HEK293 (cell line): ENCODE data around the gene PRM1.
A peak's percentile ranks its signal among the peaks of the same experiment; 100 is the strongest.

Source experiments
- CTCF ChIA-PET: fragments of 350-600 bp; formaldehyde crosslinking; extraction: SDS; loops from one replicate; lab custom pipeline; 2021; ENCODE audit warnings: antibody characterized with exemption; lab: Yijun Ruan, JAX
- POLR2A ChIA-PET: fragments of 300-600 bp; formaldehyde crosslinking; extraction: SDS; loops from one replicate; lab custom pipeline; 2020; ENCODE audit warnings: antibody characterized with exemption, inconsistent platforms; lab: Yijun Ruan, JAX
- H3K27ac ChIP-seq: fragments of 200-500 bp; sonication (Bioruptor generic); 2 replicates; pipeline ENCODE4 v1.5.1; 2014; ENCODE audit warnings: low read depth, low read length, control low read depth, inconsistent platforms; ENCODE audit errors: extremely low read depth
- H3K36me3 ChIP-seq, 2 experiments: fragments of 200-500 bp in 1 of 2; sonication (Bioruptor generic) in 1 of 2; 1 replicate in 1 of 2; 2 replicates in 1 of 2; pipeline ENCODE4 v1.5.1; 2014 to 2017; ENCODE audit warnings: inconsistent platforms in 2 of 2, low read length in 2 of 2; ENCODE audit not compliant: control insufficient read depth in 2 of 2, insufficient read depth in 1 of 2
- H3K4me1 ChIP-seq: fragments of 200-500 bp; sonication (Bioruptor generic); 2 replicates; pipeline ENCODE4 v1.5.1; 2014; ENCODE audit warnings: mild to moderate bottlenecking, low read length, inconsistent platforms; ENCODE audit not compliant: control insufficient read depth, insufficient read depth
- H3K4me3 ChIP-seq: 2 replicates; pipeline ENCODE4 v1.5.1; 2011; ENCODE audit warnings: low read depth, mild to moderate bottlenecking, control low read depth, low read length, moderate library complexity
- H3K9me3 ChIP-seq: fragments of 200-500 bp; sonication (Bioruptor generic); 2 replicates; pipeline ENCODE4 v1.5.1; 2014; ENCODE audit warnings: low read depth, low read length, inconsistent platforms; ENCODE audit not compliant: control insufficient read depth, insufficient read depth
- AEBP2 ChIP-seq: fragments of 450-650 bp; formaldehyde crosslinking; IDR thresholded peaks from 2 replicates; pipeline ENCODE4 v1.5.1; 2016; ENCODE audit warnings: missing biosample characterization, missing genetic modification characterization, borderline replicate concordance
- BCL6B ChIP-seq: fragments of 450-650 bp; formaldehyde crosslinking; IDR thresholded peaks from 2 replicates; pipeline ENCODE4 v1.5.1; 2017; ENCODE audit warnings: missing biosample characterization, missing genetic modification characterization
- CTCF ChIP-seq: fragments of 450-650 bp; formaldehyde crosslinking; IDR thresholded peaks from 2 replicates; pipeline ENCODE4 v1.5.1; 2016; ENCODE audit warnings: missing biosample characterization, missing genetic modification characterization
- KLF8 ChIP-seq: fragments of 450-650 bp; formaldehyde crosslinking; IDR thresholded peaks from 2 replicates; pipeline ENCODE4 v1.5.1; 2016; ENCODE audit warnings: missing biosample characterization, missing genetic modification characterization
- OSR2 ChIP-seq: fragments of 450-650 bp; formaldehyde crosslinking; IDR thresholded peaks from 2 replicates; pipeline ENCODE4 v1.5.1; 2016; ENCODE audit warnings: missing biosample characterization, missing genetic modification characterization
- OVOL3 ChIP-seq: fragments of 450-650 bp; formaldehyde crosslinking; IDR thresholded peaks from 2 replicates; pipeline ENCODE4 v1.5.1; 2016; ENCODE audit warnings: missing biosample characterization, missing genetic modification characterization
- ZBTB1 ChIP-seq: fragments of 450-650 bp; formaldehyde crosslinking; IDR thresholded peaks from 2 replicates; pipeline ENCODE4 v1.5.1; 2016; ENCODE audit warnings: missing biosample characterization, missing genetic modification characterization
- ZBTB49 ChIP-seq: fragments of 450-650 bp; formaldehyde crosslinking; IDR thresholded peaks from 2 replicates; pipeline ENCODE4 v1.5.1; 2016; ENCODE audit warnings: missing biosample characterization, missing genetic modification characterization, low read depth
- ZIC2 ChIP-seq: fragments of 450-650 bp; formaldehyde crosslinking; IDR thresholded peaks from 2 replicates; pipeline ENCODE4 v1.5.1; 2016; ENCODE audit warnings: missing biosample characterization, missing genetic modification characterization
- ZNF169 ChIP-seq: fragments of 450-650 bp; formaldehyde crosslinking; IDR thresholded peaks from 2 replicates; pipeline ENCODE4 v1.5.1; 2016; ENCODE audit warnings: missing biosample characterization, missing genetic modification characterization
- ZNF221 ChIP-seq: fragments of 450-650 bp; formaldehyde crosslinking; IDR thresholded peaks from 2 replicates; pipeline ENCODE4 v1.5.1; 2017; ENCODE audit warnings: missing biosample characterization, missing genetic modification characterization, borderline replicate concordance
- ZNF223 ChIP-seq: fragments of 450-650 bp; formaldehyde crosslinking; IDR thresholded peaks from 2 replicates; pipeline ENCODE4 v1.5.1; 2016; ENCODE audit warnings: missing biosample characterization, missing genetic modification characterization
- ZNF391 ChIP-seq: fragments of 450-650 bp; formaldehyde crosslinking; IDR thresholded peaks from 2 replicates; pipeline ENCODE4 v1.5.1; 2016; ENCODE audit warnings: low read depth, missing biosample characterization, missing genetic modification characterization, borderline replicate concordance
- ZNF426 ChIP-seq: fragments of 450-650 bp; formaldehyde crosslinking; IDR thresholded peaks from 2 replicates; pipeline ENCODE4 v1.5.1; 2017; ENCODE audit warnings: missing biosample characterization, missing genetic modification characterization, mild to moderate bottlenecking, inconsistent platforms, moderate library complexity
- ZNF449 ChIP-seq: fragments of 450-650 bp; formaldehyde crosslinking; IDR thresholded peaks from 2 replicates; pipeline ENCODE4 v1.5.1; 2017; ENCODE audit warnings: missing biosample characterization, mild to moderate bottlenecking, missing genetic modification characterization, moderate library complexity
- ZNF529 ChIP-seq: fragments of 450-650 bp; formaldehyde crosslinking; IDR thresholded peaks from 2 replicates; pipeline ENCODE4 v1.5.1; 2017; ENCODE audit warnings: missing genetic modification characterization, missing biosample characterization; ENCODE audit not compliant: insufficient replicate concordance
- ZNF549 ChIP-seq: fragments of 450-650 bp; IDR thresholded peaks from 2 replicates; pipeline ENCODE4 v1.5.1; 2018; ENCODE audit warnings: missing biosample characterization, missing genetic modification characterization, mild to moderate bottlenecking, inconsistent platforms, moderate library complexity
- ZNF585B ChIP-seq: fragments of 450-650 bp; formaldehyde crosslinking; IDR thresholded peaks from 2 replicates; pipeline ENCODE4 v1.5.1; 2016; ENCODE audit warnings: missing biosample characterization, missing genetic modification characterization
- ZNF596 ChIP-seq: fragments of 450-650 bp; IDR thresholded peaks from 2 replicates; pipeline ENCODE4 v1.5.0; 2018; ENCODE audit warnings: missing biosample characterization, mild to moderate bottlenecking, missing genetic modification characterization, moderate library complexity
- ZNF610 ChIP-seq: fragments of 450-650 bp; formaldehyde crosslinking; IDR thresholded peaks from 2 replicates; pipeline ENCODE4 v1.5.1; 2016; ENCODE audit warnings: missing biosample characterization, missing genetic modification characterization, borderline replicate concordance
- ZNF623 ChIP-seq: fragments of 450-650 bp; formaldehyde crosslinking; IDR thresholded peaks from 2 replicates; pipeline ENCODE4 v1.5.1; 2016; ENCODE audit warnings: missing biosample characterization, missing genetic modification characterization

The PRM1 gene

GRCh38 chr16:11322823-11323222, 41.7 kb upstream of the PRM1 start (continued):
- no peak for TF ChIP-seq OVOL3 (tag by site-specific recombination)
- no peak for TF ChIP-seq ZBTB1 (tag by site-specific recombination)
- TF ChIP-seq, all 188 proteins: peak for 0

- Histone ChIP-seq H3K36me3 (no peaks in the 10 kb centered on the region), H3K4me1 (no peaks in the 10 kb centered on the region), H3K27ac (no peak overlapping the region), H3K9me3 (no peaks in the 10 kb centered on the region), H3K4me3 (no peak overlapping the region)
- POLR2A ChIA-PET: no interaction called here
- TF ChIP-seq ZNF596 (tag by site-specific recombination) (no peak), ZNF449 (no peak), ZNF529 (tag by site-specific recombination) (no peak), ZBTB49 (tag by site-specific recombination) (no peak), ZNF623 (tag by site-specific recombination) (no peak), ZNF223 (tag by site-specific recombination) (no peak)
- CTCF ChIA-PET: no interaction called here
Measured at GRCh38 chr16:11321662-11322061, 40.5 kb upstream of the PRM1 start.

- H3K9me3 ChIP-seq: no peaks in the 10 kb centered on the region
- H3K36me3 ChIP-seq: no peaks in the 10 kb centered on the region
- CTCF ChIA-PET: interaction anchor here (1.0 kb wide), 1 partner anchor 356 kb away, joined by 3 read pairs; no protein-coding TSS in a partner anchor
- H3K27ac ChIP-seq: no peak overlapping the region
- TF ChIP-seq ZNF610 (tag by site-specific recombination) (peak; percentile 90), ZNF221 (tag by site-specific recombination) (no peak), ZIC2 (tag by site-specific recombination) (peak; percentile 46)
- H3K4me3 ChIP-seq: no peak overlapping the region
- POLR2A ChIA-PET: no interaction called here
- no peaks in the 10 kb centered on the region for H3K4me1 ChIP-seq
Measured at GRCh38 chr16:11320170-11320569, 39.0 kb upstream of the PRM1 start.

- H3K27ac ChIP-seq: no peak overlapping the region
- ChIA-PET POLR2A (no interaction called here), CTCF (interaction anchor here (1.0 kb wide), 1 partner anchor 355 kb away, joined by 3 read pairs; no protein-coding TSS in a partner anchor)
- H3K4me3 ChIP-seq: no peak overlapping the region
- no peaks in the 10 kb centered on the region for H3K4me1 ChIP-seq
- no peaks in the 10 kb centered on the region for H3K9me3 ChIP-seq
- no peaks in the 10 kb centered on the region for H3K36me3 ChIP-seq
- TF ChIP-seq OSR2 (no peak), KLF8 (tag by site-specific recombination) (no peak), BCL6B (tag by site-specific recombination) (0 out of 2 replicates have a peak, but pooled peaks have one; percentile 17), ZNF549 (tag by site-specific recombination) (no peak), ZNF391 (tag by site-specific recombination) (no peak), ZNF169 (tag by site-specific recombination) (no peak), ZNF585B (tag by site-specific recombination) (no peak), CTCF (no peak), ZNF426 (tag by site-specific recombination) (no peak), AEBP2 (tag by site-specific recombination) (no peak)
Measured at GRCh38 chr16:11319529-11320146, 38.5 kb upstream of the PRM1 start.
